A673 (cell line): ENCODE results near the gene CASP8AP2. TPM values are rescaled to one million over a fixed set of nuclear protein-coding genes. Genes with fewer than 3 reads are reported as not detected.

ENCODE experiments used
- BruUV-seq: library from RNA; stranded (reverse); fragments of 400-500 nt; replicated peaks from 2 replicates; lab custom pipeline; 2021; lab: Mats Ljungman, UMichigan
- CTCF ChIA-PET: fragments of 300-600 bp; sonication (Branson Sonifier 250); formaldehyde crosslinking; loops from one replicate; lab custom pipeline; 2022; ENCODE audit warnings: antibody characterized with exemption; lab: Charles Lee
- POLR2A ChIA-PET: fragments of 300-600 bp; sonication (Branson Sonifier 250); formaldehyde crosslinking; loops from one replicate; lab custom pipeline; 2022; ENCODE audit warnings: antibody characterized with exemption; ENCODE audit not compliant: low non-redundant PET; lab: Charles Lee
- DNase-seq: peaks from one replicate; pipeline ENCODE4 v3.0.0-alpha.2; 2015; ENCODE audit warnings: low spot score
- H3K27ac ChIP-seq: fragments of 200-600 bp; sonication (generic); 2 replicates; pipeline ENCODE4 v1.5.1; 2016; ENCODE audit warnings: mixed run types, low read depth, mild to moderate bottlenecking, mixed read lengths, antibody characterized with exemption, low read length; ENCODE audit not compliant: poor library complexity, severe bottlenecking
- H3K27me3 ChIP-seq: fragments of 200-600 bp; sonication (generic); replicated peaks from 2 replicates; pipeline ENCODE4 v1.6.1; 2017; ENCODE audit warnings: mixed run types, low read depth, mild to moderate bottlenecking, mixed read lengths, antibody characterized with exemption, low read length; ENCODE audit not compliant: insufficient read depth, poor library complexity
- H3K36me3 ChIP-seq: fragments of 200-600 bp; sonication (generic); 2 replicates; pipeline ENCODE4 v1.6.1; 2016; ENCODE audit warnings: mixed run types, mild to moderate bottlenecking, mixed read lengths, antibody characterized with exemption, low read length; ENCODE audit not compliant: insufficient read depth, poor library complexity, severe bottlenecking
- H3K4me1 ChIP-seq: fragments of 200-600 bp; sonication (generic); 2 replicates; pipeline ENCODE4 v1.6.1; 2017; ENCODE audit warnings: mixed run types, mild to moderate bottlenecking, mixed read lengths, antibody characterized with exemption, low read length; ENCODE audit not compliant: insufficient read depth, poor library complexity, severe bottlenecking
- H3K4me3 ChIP-seq: fragments of 200-600 bp; sonication (generic); 2 replicates; pipeline ENCODE4 v1.5.1; 2016; ENCODE audit warnings: low read depth, mixed run types, mild to moderate bottlenecking, mixed read lengths, low read length; ENCODE audit not compliant: poor library complexity, severe bottlenecking
- H3K9me3 ChIP-seq: fragments of 200-600 bp; sonication (generic); 2 replicates; pipeline ENCODE4 v1.6.1; 2016; ENCODE audit warnings: mixed run types, low read depth, mild to moderate bottlenecking, mixed read lengths, antibody characterized with exemption, low read length; ENCODE audit not compliant: poor library complexity, severe bottlenecking
- EZH2 ChIP-seq: fragments of 200-600 bp; sonication (generic); IDR thresholded peaks from 2 replicates; pipeline ENCODE4 v1.6.1; 2017; ENCODE audit warnings: borderline replicate concordance, low read depth, mild to moderate bottlenecking, mixed read lengths, antibody characterized with exemption, low read length; ENCODE audit not compliant: poor library complexity, severe bottlenecking
- intact Hi-C: fragments of 100-400 bp; cut with micrococcal nuclease; formaldehyde crosslinking; loops from one replicate; pipeline ENCODE4 v1.10.0; 2022; ENCODE audit not compliant: unreplicated experiment
- total RNA-seq: library from RNA; stranded (reverse); gene quantifications from 2 replicates; pipeline ENCODE4 v1.2.3, GENCODE V29; 2021
- TF ChIP-seq, protein P1 (sequence below): fragments of 300-800, 200-600 bp; sonication (generic); conservative IDR thresholded peaks from 2 replicates; pipeline ENCODE4 v1.5.1; 2017; ENCODE audit warnings: low read depth, mild to moderate bottlenecking, antibody characterized with exemption, low read length, moderate library complexity, mixed read lengths

Gene CASP8AP2
- total RNA-seq, 1 experiment from 2014 or later, result 38.2 TPM

- POLR2A ChIA-PET, result no interaction called here
- no peaks in the 10 kb centered on the region for H3K9me3 ChIP-seq
- intact Hi-C loops, result no loop called here
Measured at GRCh38 chr6:89793586-89793985, 36.1 kb upstream of the CASP8AP2 start.

GRCh38 chr6:89794324-89794723, 35.4 kb upstream of the CASP8AP2 start:
- no TSS peak for BruUV-seq
- H3K4me1 ChIP-seq, result no peaks in the 10 kb centered on the region
- CTCF ChIA-PET, result no interaction called here
- intact Hi-C loops, result no loop called here
- DNase-seq, result no peak
- POLR2A ChIA-PET, result no interaction called here
- no peaks in the 10 kb centered on the region for H3K9me3 ChIP-seq
- no peak for TF ChIP-seq EZH2
- no peak overlapping the region for H3K27ac ChIP-seq
- peaks cover 21% of the 10 kb centered on the region for H3K36me3 ChIP-seq
- no peak overlapping the region for H3K4me3 ChIP-seq
- H3K27me3 ChIP-seq, result no peaks in the 10 kb centered on the region

More at GRCh38 chr6:89793586-89793985, 36.1 kb upstream of the CASP8AP2 start:
- no peak overlapping the region for H3K4me3 ChIP-seq
- DNase-seq, result no peak
- H3K27me3 ChIP-seq, result no peaks in the 10 kb centered on the region
- no peak overlapping the region for H3K27ac ChIP-seq
- H3K4me1 ChIP-seq, result no peaks in the 10 kb centered on the region
- TF ChIP-seq, protein P1, sequence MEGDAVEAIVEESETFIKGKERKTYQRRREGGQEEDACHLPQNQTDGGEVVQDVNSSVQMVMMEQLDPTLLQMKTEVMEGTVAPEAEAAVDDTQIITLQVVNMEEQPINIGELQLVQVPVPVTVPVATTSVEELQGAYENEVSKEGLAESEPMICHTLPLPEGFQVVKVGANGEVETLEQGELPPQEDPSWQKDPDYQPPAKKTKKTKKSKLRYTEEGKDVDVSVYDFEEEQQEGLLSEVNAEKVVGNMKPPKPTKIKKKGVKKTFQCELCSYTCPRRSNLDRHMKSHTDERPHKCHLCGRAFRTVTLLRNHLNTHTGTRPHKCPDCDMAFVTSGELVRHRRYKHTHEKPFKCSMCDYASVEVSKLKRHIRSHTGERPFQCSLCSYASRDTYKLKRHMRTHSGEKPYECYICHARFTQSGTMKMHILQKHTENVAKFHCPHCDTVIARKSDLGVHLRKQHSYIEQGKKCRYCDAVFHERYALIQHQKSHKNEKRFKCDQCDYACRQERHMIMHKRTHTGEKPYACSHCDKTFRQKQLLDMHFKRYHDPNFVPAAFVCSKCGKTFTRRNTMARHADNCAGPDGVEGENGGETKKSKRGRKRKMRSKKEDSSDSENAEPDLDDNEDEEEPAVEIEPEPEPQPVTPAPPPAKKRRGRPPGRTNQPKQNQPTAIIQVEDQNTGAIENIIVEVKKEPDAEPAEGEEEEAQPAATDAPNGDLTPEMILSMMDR, result no peak
- TF ChIP-seq EZH2, result no peak
- peaks cover 21% of the 10 kb centered on the region for H3K36me3 ChIP-seq
- CTCF ChIA-PET, result no interaction called here
- BruUV-seq, result no TSS peak

DNA sequence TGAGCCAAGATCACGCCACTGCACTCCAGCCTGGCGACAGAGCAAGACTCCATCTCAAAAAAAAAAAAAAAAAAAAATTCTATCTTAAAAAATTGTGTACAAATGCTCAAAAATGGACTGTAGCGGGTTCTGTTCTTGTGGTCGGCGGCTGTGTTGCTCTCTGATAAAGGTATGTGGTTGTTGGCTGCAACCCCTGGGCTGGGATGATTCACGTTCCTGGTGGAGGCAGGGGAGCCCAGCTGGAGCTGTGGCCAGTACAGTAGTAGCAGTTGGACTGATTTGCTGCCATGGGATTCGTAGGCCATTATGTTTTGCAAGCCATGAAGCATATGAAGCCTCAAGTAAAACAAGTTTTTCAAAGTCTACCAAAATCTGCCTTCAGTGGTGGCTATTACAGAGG, 32.4 kb upstream of the CASP8AP2 start:
- H3K27ac ChIP-seq, result no peak overlapping the region
- peaks cover 10% of the 10 kb centered on the region for H3K36me3 ChIP-seq
- no TSS peak for BruUV-seq
- H3K9me3 ChIP-seq, result no peaks in the 10 kb centered on the region
- TF ChIP-seq EZH2, result no peak
- TF ChIP-seq, protein P1, result no peak
- intact Hi-C loops, result no loop called here
- ChIA-PET POLR2A (no interaction called here), CTCF (no interaction called here)
- no peak overlapping the region for H3K4me3 ChIP-seq
- H3K27me3 ChIP-seq, result no peaks in the 10 kb centered on the region
- no peak for DNase-seq
- H3K4me1 ChIP-seq, result no peaks in the 10 kb centered on the region

GRCh38 chr6:89799096-89799495, 30.6 kb upstream of the CASP8AP2 start:
- no TSS peak for BruUV-seq
- no peaks in the 10 kb centered on the region for H3K9me3 ChIP-seq

More at GRCh38 chr6:89799096-89799495, 30.6 kb upstream of the CASP8AP2 start:
- no peak for DNase-seq
- POLR2A ChIA-PET, result no interaction called here
- TF ChIP-seq, protein P1, result no peak
- TF ChIP-seq EZH2, result no peak
- H3K27me3 ChIP-seq, result no peaks in the 10 kb centered on the region
- intact Hi-C loops, result no loop called here
- H3K4me3 ChIP-seq, result no peak overlapping the region
- no peaks in the 10 kb centered on the region for H3K4me1 ChIP-seq
- H3K27ac ChIP-seq, result no peak overlapping the region
- CTCF ChIA-PET, result no interaction called here
- H3K36me3 ChIP-seq, result peaks cover 5% of the 10 kb centered on the region
